Measurements from ENCODE around the gene ADCY5.

The ADCY5 gene

GRCh38 chr3:123385001-123385401 lies 63.9 kb downstream of the ADCY5 start:
- DNase-seq: no peak

DNA sequence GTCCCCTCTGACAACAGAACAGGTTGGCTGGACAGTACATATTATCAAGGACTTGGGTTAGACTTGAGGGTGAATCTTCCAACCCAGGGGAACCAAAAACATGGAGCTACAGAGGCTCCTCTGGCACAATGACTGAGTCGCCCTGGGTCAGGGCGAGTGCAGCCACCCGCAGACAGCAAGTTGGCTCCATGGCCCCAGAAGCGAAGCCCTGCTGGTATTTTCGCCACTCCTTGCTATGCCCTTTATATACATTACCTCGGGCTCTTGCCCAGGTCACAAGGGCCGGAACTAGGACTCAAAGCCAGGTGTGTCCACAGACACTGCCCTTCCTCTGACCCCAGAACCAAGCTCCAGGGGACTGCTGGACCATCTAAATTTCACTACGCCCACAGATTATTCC lies 64.6 kb downstream of the ADCY5 start:
- no peak for DNase-seq

- no peak for DNase-seq
Measured at GRCh38 chr3:123383091-123384053, 65.5 kb downstream of the ADCY5 start.

- DNase-seq: no peak
Measured at GRCh38 chr3:123380261-123380660, 68.6 kb downstream of the ADCY5 start.

GRCh38 chr3:123379041-123379830 lies 69.7 kb downstream of the ADCY5 start:
- DNase-seq: no peak

DNA sequence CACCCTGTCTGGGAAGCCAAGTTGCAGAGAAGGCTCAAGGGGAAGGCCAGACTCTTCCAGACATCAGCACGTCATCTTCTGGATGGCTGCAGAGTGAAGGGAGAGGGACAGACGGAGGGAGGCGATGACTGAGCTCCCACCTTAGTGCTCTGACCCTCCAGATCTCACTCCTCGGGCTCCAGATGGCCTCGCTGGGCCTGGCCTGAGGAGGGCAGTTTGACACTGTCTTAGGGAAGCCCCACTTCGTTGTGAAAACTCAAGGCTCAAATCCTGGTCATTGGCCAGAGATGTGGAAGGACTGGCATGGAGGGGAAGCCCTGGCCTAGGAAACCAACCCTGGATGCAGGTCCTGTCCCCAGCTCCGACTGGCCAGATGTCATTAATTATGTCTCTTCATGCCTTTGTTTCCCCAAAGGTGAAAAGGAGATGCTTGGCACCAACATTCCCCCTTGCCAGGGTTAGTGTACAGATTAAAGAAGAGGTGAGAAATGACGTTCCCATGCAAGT lies 70.4 kb downstream of the ADCY5 start:
- no peak for DNase-seq

DNA sequence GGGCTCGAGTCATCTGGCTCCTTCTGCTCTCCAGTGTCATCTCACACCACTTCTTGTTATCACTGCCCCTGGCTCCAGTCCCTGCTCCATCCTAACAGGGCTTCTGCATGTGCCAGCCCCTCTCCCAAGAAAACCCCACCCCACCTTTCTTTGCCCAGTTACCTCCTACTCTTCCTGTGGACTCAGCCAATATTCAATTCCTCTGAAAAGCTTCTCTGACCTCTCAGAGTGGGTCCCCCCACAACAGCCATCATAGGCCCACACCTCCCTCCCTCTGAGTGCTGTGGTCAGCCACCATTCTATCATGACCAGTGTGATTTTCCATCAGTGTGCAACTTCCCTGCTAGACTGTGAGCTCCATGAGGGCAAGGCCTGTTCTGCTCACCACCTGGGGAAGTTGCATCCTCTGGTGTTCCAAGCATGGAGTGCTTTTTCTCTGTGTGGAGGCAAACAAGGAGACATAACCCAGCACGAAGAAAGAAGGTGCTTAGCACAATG lies 71.6 kb downstream of the ADCY5 start:
- DNase-seq: no peak

GRCh38 chr3:123376451-123377242 lies 72.2 kb downstream of the ADCY5 start:
- DNase-seq: no peak

- no peak for DNase-seq
Measured at GRCh38 chr3:123375014-123375940, 73.6 kb downstream of the ADCY5 start.

- DNase-seq: no peak
Measured at GRCh38 chr3:123374016-123374415, 74.9 kb downstream of the ADCY5 start.

DNA sequence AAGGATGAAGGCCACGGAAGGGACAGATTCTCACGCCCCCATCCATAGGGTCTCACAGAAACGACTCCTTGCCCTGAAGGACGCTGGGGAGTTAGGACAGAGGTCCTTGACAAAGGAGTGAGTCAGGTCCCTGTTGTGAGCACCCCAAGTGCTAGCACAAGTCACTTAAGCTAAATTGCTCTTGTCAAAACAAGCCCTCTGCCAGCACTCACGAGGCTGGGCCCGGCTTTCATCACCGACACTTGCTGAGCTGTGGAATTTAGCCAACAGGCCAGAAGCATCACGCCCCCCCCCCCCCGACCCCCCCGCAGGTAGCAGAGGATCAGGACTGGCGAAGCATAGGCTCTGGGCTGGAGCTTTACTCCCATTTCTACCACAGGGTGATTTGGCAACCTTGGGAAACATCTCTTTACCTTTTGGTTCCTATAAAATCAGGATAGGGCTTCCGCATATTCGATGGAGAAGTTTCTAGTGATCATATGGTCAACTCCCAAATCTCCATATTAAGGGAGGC lies 75.4 kb downstream of the ADCY5 start:
- no peak for DNase-seq

DNA sequence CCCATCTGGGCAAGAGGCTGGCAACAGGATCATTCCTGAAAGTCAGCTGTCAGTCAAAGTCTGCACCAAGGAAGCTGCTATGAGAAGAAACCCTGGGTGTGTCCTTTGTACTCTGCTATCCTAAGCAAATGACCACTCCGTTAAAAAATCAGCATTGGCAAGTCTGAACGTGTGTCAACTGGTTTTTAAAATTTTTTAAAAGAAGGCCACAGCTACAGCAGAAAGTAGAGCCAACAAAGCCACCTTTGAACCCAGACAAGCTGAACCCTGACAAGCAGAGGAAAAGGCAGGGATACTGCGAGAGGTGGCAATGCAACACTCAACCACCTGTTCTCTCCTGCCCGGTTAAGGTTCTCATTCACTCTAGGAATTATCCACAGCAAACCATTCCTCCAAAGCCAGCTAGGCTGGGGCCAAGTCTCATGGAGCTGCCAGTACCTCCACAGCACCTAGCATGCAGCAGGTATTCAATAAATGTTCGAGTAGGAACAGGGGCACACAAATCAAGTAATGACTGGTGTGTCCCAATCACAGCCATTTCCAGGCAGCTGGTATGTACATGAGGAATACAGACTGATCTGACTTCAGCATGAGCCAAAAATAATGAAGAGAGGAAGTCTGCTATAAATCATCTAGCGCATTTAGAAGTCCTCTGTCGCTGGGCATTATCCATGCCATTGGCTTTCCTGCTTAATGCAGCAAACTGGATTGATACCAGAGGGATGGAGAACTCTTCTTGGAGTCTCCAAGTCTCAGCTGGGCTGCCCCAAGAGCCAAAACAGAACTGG lies 76.0 kb downstream of the ADCY5 start:
- DNase-seq: no peak

- no peak for DNase-seq
Measured at GRCh38 chr3:123371859-123372685, 76.8 kb downstream of the ADCY5 start.

DNA sequence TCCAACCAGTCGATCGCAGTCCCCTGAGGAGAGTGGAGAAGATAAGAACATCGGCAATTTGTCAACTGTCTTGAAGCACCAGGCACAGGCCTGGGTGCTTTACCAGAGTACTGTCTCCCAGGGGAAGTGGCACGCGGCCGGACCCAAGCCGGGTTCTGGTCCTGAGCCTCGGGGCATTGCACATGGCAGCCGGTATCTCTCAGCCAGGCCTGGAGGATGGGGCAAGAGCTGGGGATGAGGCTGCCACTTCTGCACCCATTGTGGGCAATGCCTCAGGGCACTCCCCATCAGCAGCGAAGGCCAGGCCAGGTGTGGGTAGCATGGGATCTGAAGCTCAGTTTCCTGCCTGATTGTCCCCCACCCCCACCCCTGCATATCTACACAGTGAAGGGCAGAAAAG lies 77.5 kb downstream of the ADCY5 start:
- DNase-seq: no peak

- DNase-seq: no peak
Measured at GRCh38 chr3:123370819-123371218, 78.1 kb downstream of the ADCY5 start.

- no peak for DNase-seq
Measured at GRCh38 chr3:123369085-123369484, 79.8 kb downstream of the ADCY5 start.

DNA sequence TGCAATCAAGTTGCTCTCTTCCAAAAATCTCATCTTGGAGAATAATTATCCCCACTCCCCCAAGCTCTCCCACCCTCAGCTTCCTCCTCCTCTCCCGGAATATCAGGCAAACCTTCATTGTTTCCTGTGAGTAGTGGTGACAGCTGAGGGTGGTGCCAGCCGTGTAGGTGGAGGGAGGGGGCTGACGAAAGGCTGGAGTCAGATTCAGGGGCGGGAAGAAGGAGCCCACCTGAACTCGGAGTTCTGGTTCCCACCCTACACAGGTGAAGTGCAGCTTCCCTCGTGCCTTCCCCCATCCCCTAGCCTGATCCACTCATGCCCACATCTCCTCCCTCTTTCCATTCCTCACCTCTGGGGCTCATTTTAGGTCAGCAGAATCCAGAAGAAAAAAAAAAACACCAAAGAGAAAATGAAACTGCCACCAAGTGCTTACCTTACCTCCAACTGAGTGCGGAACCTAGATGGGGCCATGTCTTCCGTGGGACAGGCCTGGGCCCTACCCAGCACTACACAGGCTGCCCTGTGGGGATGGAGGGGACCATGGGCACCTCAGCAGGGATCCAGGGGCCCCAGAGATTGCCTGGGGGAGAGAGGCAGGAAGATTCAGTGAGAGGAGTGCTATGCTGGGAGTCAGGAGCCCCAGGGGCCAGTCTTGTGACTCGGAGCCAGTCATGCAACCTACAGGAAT lies 81.3 kb downstream of the ADCY5 start:
- no peak for DNase-seq

DNA sequence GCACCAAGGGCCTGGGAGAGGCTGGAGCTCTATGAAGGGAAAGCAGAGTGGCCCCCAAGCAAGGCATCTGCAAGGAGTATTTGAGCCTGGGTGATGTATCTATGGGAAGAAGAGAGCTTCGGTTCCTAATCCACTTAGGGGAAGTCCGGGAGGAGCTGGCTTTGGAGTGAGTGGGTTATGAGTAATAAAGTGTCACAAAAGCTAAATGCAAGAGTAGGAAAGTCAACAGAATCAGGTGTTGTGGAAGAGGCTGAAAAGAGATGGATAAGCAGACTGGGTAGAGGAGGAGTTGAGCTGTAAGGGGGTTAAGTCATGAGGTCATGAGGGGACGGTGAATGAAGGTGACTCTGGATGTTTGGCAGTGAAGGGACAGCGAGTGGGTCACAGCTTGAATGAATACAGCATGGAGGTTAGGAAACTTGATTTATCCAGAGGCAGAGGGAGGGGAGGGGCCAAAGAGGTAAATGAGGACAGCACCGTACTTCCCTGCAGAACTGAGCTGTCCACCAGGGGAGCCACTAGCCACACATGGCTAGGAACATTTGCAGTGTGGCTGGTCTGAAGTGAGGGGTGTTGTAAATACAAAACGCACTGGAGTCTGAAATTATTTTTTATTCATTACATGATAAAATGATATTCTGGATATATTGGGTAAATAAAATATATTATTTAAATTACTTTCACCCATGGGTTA lies 83.3 kb downstream of the ADCY5 start:
- DNase-seq: no peak

Measured in CD4-positive, alpha-beta T cell treated with Interferon gamma for 1 hour (primary cell).